GM21825 (cell line): Measurements from ENCODE around the gene OR8G1.
"Not testable (repeated sequence)": the region's sequence is repeated elsewhere in the genome, so short reads cannot be mapped to it uniquely, and the experiment has no call there.

ENCODE experiments used
- ATAC-seq: cut with Tn5 transposase; IDR thresholded peaks from one replicate; pipeline ENCODE4 v1.9.1; 2021; ENCODE audit warnings: mild to moderate bottlenecking, moderate library complexity; ENCODE audit not compliant: unreplicated experiment

Gene OR8G1

GRCh38 chr11:124240621-124241397 lies at the start of gene OR8G1:
Gene OR8G1 (plus strand): TSS chr11:124241095. CDS start chr11:124249676, 8,581 bp downstream.
- ATAC-seq, result no peak

GRCh38 chr11:124193221-124194010 lies 47.5 kb upstream of the OR8G1 start:
- no peak for ATAC-seq

GRCh38 chr11:124194293-124195188 lies 46.4 kb upstream of the OR8G1 start:
- no peak for ATAC-seq

- ATAC-seq, result peak; percentile 86
Observed at GRCh38 chr11:124195189-124195734, 45.6 kb upstream of the OR8G1 start.

GRCh38 chr11:124197999-124198398 lies 42.9 kb upstream of the OR8G1 start:
- ATAC-seq, result no peak

- ATAC-seq, result no peak
Observed at GRCh38 chr11:124198897-124199296, 42.0 kb upstream of the OR8G1 start.

- no peak for ATAC-seq
Observed at GRCh38 chr11:124199702-124200101, 41.2 kb upstream of the OR8G1 start.

GRCh38 chr11:124200671-124201070 lies 40.2 kb upstream of the OR8G1 start:
- ATAC-seq, result no peak

GRCh38 chr11:124202951-124203350 lies 37.9 kb upstream of the OR8G1 start:
- no peak for ATAC-seq

GRCh38 chr11:124204008-124204407 lies 36.9 kb upstream of the OR8G1 start:
- ATAC-seq, result no peak

GRCh38 chr11:124207102-124207792 lies 33.6 kb upstream of the OR8G1 start:
- ATAC-seq, result no peak

- no peak for ATAC-seq
Observed at GRCh38 chr11:124209824-124210357, 31.0 kb upstream of the OR8G1 start.

- no peak for ATAC-seq
Observed at GRCh38 chr11:124210421-124210820, 30.5 kb upstream of the OR8G1 start.

- no peak for ATAC-seq
Observed at GRCh38 chr11:124211321-124211720, 29.6 kb upstream of the OR8G1 start.

GRCh38 chr11:124214027-124214426 lies 26.9 kb upstream of the OR8G1 start:
- no peak for ATAC-seq

- no peak for ATAC-seq
Observed at GRCh38 chr11:124219126-124219525, 21.8 kb upstream of the OR8G1 start.

- ATAC-seq, result no peak
Observed at GRCh38 chr11:124222407-124222806, 18.5 kb upstream of the OR8G1 start.

- not testable (repeated sequence) for ATAC-seq
Observed at GRCh38 chr11:124224618-124225423, 16.1 kb upstream of the OR8G1 start.

GRCh38 chr11:124225471-124225870 lies 15.4 kb upstream of the OR8G1 start:
- ATAC-seq, result no peak
